Endodermal cell (in vitro differentiated cells): ENCODE measurements around the gene LMTK3. TPM values are rescaled to one million over a fixed set of nuclear protein-coding genes. Genes with fewer than 3 reads are reported as not detected.

ENCODE experiments used
- DNase-seq: peaks from one replicate; pipeline ENCODE4 v3.0.0-alpha.2; 2017
- H3K27ac ChIP-seq: 2 replicates; pipeline ENCODE4 v1.5.1; 2013; ENCODE audit warnings: mild to moderate bottlenecking, low read depth, low read length, moderate library complexity
- H3K27me3 ChIP-seq: 2 replicates; pipeline ENCODE4 v1.6.1; 2013; ENCODE audit warnings: mild to moderate bottlenecking, low read length, moderate library complexity; ENCODE audit not compliant: insufficient read depth, control insufficient read depth, poor library complexity, severe bottlenecking
- H3K36me3 ChIP-seq: 2 replicates; pipeline ENCODE4 v1.7.0; 2013; ENCODE audit warnings: mild to moderate bottlenecking, low read length, moderate library complexity; ENCODE audit not compliant: control insufficient read depth, insufficient read depth
- H3K4me1 ChIP-seq: one replicate; pipeline ENCODE4 v1.7.0; 2013; ENCODE audit warnings: low read length; ENCODE audit not compliant: control insufficient read depth, insufficient read depth
- H3K4me3 ChIP-seq: 2 replicates; pipeline ENCODE4 v1.5.1; 2013; ENCODE audit warnings: mild to moderate bottlenecking, low read length, moderate library complexity
- H3K9ac ChIP-seq: 2 replicates; pipeline ENCODE4 v1.6.1; 2013; ENCODE audit warnings: mild to moderate bottlenecking, low read length, moderate library complexity; ENCODE audit not compliant: poor library complexity, severe bottlenecking; ENCODE audit errors: extremely low read depth
- H3K9me3 ChIP-seq: 2 replicates; pipeline ENCODE4 v1.6.1; 2013; ENCODE audit warnings: mild to moderate bottlenecking, low read length, moderate library complexity; ENCODE audit not compliant: control insufficient read depth
- H3K27ac Mint-ChIP-seq: 2 replicates; pipeline ENCODE4 v1.8.0; 2020; ENCODE audit warnings: mixed read lengths
- H3K27me3 Mint-ChIP-seq: 2 replicates; pipeline ENCODE4 v1.8.0; 2021; ENCODE audit warnings: mild to moderate bottlenecking, mixed read lengths; ENCODE audit not compliant: insufficient read depth
- H3K36me3 Mint-ChIP-seq: 2 replicates; pipeline ENCODE4 v1.8.0; 2020; ENCODE audit warnings: low read depth, mixed read lengths
- H3K4me1 Mint-ChIP-seq: 2 replicates; pipeline ENCODE4 v1.8.0; 2020; ENCODE audit warnings: mixed read lengths
- H3K4me3 Mint-ChIP-seq: 2 replicates; pipeline ENCODE4 v1.8.0; 2020; ENCODE audit warnings: mild to moderate bottlenecking, moderate library complexity, mixed read lengths
- H3K9me3 Mint-ChIP-seq: 2 replicates; pipeline ENCODE4 v1.8.0; 2020; ENCODE audit warnings: mild to moderate bottlenecking, mixed read lengths
- WGBS, 2 experiments: methylation state at CpG; one replicate each; pipeline versions ENCODE4 v1.1.5 to v1.1.7; 2013; ENCODE audit warnings: missing lambda C conversion rate in 2 of 2, mixed read lengths in 1 of 2; ENCODE audit not compliant: insufficient coverage in 1 of 2, insufficient read length in 1 of 2; 5-methylcytosine and 5-hydroxymethylcytosine counted together
- total RNA-seq, 2 donors: library from RNA; stranded (reverse); fragmentation: NEBNext Ultra II Directional in 1 of 2; extraction: Animal tissue kit (Norgen Biotek cat#: 25700) in 1 of 2; gene quantifications; 2 replicates in 1 of 2; 3 replicates in 1 of 2; pipeline ENCODE4 v1.2.1, GENCODE V29; 2021
- TF ChIP-seq, protein P1 (sequence below): fragments of 200-600 bp; sonication (generic); conservative IDR thresholded peaks from 2 replicates; pipeline ENCODE4 v1.5.0; 2021; ENCODE audit warnings: antibody characterized with exemption, mild to moderate bottlenecking

The LMTK3 gene
- total RNA-seq, 2 donors from 2014 or later = 11.1 to 14.5 TPM

- TF ChIP-seq, protein P1, sequence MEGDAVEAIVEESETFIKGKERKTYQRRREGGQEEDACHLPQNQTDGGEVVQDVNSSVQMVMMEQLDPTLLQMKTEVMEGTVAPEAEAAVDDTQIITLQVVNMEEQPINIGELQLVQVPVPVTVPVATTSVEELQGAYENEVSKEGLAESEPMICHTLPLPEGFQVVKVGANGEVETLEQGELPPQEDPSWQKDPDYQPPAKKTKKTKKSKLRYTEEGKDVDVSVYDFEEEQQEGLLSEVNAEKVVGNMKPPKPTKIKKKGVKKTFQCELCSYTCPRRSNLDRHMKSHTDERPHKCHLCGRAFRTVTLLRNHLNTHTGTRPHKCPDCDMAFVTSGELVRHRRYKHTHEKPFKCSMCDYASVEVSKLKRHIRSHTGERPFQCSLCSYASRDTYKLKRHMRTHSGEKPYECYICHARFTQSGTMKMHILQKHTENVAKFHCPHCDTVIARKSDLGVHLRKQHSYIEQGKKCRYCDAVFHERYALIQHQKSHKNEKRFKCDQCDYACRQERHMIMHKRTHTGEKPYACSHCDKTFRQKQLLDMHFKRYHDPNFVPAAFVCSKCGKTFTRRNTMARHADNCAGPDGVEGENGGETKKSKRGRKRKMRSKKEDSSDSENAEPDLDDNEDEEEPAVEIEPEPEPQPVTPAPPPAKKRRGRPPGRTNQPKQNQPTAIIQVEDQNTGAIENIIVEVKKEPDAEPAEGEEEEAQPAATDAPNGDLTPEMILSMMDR = no peak
- Mint-ChIP-seq H3K36me3 (peaks cover 59% of the 10 kb centered on the region), H3K4me1 (no peaks in the 10 kb centered on the region), H3K27me3 (no peaks in the 10 kb centered on the region), H3K27ac (no peak overlapping the region), H3K4me3 (no peak overlapping the region), H3K9me3 (no peaks in the 10 kb centered on the region)
- Histone ChIP-seq H3K4me1 (no peaks in the 10 kb centered on the region), H3K27me3 (no peaks in the 10 kb centered on the region), H3K36me3 (peaks cover 67% of the 10 kb centered on the region), H3K4me3 (no peak overlapping the region), H3K9me3 (no peaks in the 10 kb centered on the region), H3K27ac (no peak overlapping the region), H3K9ac (no peak overlapping the region)
- 93 to 97% methylated on average over 10 to 26 of the region's 29 CpGs for WGBS, 2 experiments
- DNase-seq = no peak
Measured at GRCh38 chr19:48478339-48479256, 33.0 kb downstream of the LMTK3 start.

DNA sequence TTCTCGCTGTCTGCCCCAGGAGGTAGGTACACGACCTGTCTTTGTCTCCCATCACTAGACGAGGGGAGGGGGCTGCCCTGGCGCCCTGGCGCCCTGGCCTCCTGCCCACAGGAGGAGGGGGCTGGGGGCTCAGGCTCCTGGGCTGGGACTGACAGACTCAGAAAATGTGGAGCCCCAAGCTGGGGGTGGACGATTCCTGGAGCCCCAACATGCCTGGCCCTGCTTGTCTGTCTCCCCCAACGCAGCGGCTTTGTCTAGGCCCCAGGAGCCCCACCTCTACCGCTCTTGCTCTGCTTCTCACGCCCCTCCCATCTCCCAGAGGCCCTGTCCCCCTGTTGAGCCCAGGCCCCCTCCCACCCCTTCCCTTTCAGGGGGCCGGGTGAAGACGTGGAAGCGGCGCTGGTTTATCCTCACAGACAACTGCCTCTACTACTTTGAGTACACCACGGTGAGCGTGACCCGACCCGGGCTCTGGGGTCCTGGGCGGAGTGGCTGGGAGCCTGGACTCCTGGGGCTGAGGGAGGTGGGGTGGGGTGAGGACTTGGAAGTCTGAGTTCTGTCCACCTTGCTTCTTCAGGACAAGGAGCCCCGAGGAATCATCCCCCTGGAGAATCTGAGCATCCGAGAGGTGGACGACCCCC is 33.8 kb downstream of the LMTK3 start:
- no peak overlapping the region for H3K4me3 ChIP-seq
- 92 to 94% methylated on average over 7 to 22 of the region's 22 CpGs for WGBS, 2 experiments

DNA sequence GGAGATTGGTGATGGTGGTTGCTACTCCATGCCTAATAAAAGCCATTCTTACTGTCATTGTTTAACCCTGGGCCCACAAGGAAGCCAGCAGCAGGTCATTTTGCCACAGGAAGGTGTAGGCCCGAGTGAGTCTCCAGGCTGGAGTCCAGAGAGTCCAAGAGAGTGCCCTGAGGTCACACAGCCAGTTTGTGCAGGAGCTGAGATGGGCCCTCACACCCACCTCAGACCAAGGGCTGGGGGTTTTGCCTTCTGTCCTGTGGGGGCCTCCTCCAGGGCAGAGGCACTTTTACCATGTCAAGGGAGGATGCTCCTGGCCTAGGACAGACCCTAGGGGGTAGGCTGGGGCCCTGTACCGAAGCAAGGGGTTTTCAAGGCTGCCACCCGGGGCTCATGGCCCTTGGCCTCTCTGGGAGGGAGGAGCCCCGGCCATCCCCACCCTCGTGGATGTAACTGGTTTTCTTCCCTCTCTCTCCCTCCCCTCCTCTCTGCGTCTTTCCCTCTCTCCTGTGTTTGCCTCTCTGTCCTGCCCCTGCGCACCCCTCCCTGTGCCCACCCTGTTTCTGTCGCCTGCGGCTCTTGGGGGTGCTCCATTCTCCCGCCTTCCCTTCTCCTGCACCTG is 34.5 kb downstream of the LMTK3 start:
- H3K9me3 Mint-ChIP-seq = no peaks in the 10 kb centered on the region
- 89 to 91% methylated on average over 4 to 10 of the region's 10 CpGs for WGBS, 2 experiments
- no peaks in the 10 kb centered on the region for H3K9me3 ChIP-seq
- H3K4me3 ChIP-seq = no peak overlapping the region
- H3K27ac Mint-ChIP-seq = no peak overlapping the region
- no peaks in the 10 kb centered on the region for H3K4me1 Mint-ChIP-seq
- H3K4me1 ChIP-seq = no peaks in the 10 kb centered on the region
- H3K36me3 ChIP-seq = peaks cover 77% of the 10 kb centered on the region
- H3K27ac ChIP-seq = no peak overlapping the region
- no peaks in the 10 kb centered on the region for H3K27me3 Mint-ChIP-seq
- peaks cover 69% of the 10 kb centered on the region for H3K36me3 Mint-ChIP-seq
- no peak overlapping the region for H3K9ac ChIP-seq
- H3K27me3 ChIP-seq = no peaks in the 10 kb centered on the region
- no peak for DNase-seq
- no peak overlapping the region for H3K4me3 Mint-ChIP-seq
- TF ChIP-seq, protein P1 = no peak

More for the DNA sequence above, 33.8 kb downstream of the LMTK3 start:
- Histone ChIP-seq H3K27ac (no peak overlapping the region), H3K36me3 (peaks cover 75% of the 10 kb centered on the region), H3K9me3 (no peaks in the 10 kb centered on the region), H3K4me1 (no peaks in the 10 kb centered on the region), H3K27me3 (no peaks in the 10 kb centered on the region), H3K9ac (no peak overlapping the region)
- TF ChIP-seq, protein P1 = no peak
- H3K4me1 Mint-ChIP-seq = no peaks in the 10 kb centered on the region
- H3K9me3 Mint-ChIP-seq = no peaks in the 10 kb centered on the region
- H3K27me3 Mint-ChIP-seq = no peaks in the 10 kb centered on the region
- H3K36me3 Mint-ChIP-seq = peaks cover 64% of the 10 kb centered on the region
- no peak overlapping the region for H3K27ac Mint-ChIP-seq
- no peak overlapping the region for H3K4me3 Mint-ChIP-seq
- no peak for DNase-seq
